Anterior cingulate cortex (tissue), 58 donors: ENCODE results near the gene RAC3.

Experiments
- DNase-seq, 58 donors: peaks; one replicate each; lab custom pipeline; 2025; lab: John Stamatoyannopoulos, UW

RAC3 gene

GRCh38 chr17:82037092-82037888 lies 5.8 kb downstream of the RAC3 start, which contains the start of gene DCXR:
Gene DCXR, minus strand, starts transcription at chr17:82037697. Its CDS starts 15 bp downstream, at chr17:82037682.
- DNase-seq, result peak; percentile 60 to 98 (median 94)

GRCh38 chr17:82037889-82038195 lies 6.4 kb downstream of the RAC3 start:
- DNase-seq, result peak in 1 of 58 donors; percentile 49

GRCh38 chr17:82038796-82039409 lies 7.4 kb downstream of the RAC3 start:
- DNase-seq, result peak in 1 of 58 donors; percentile 28

GRCh38 chr17:82039695-82040299 lies 8.3 kb downstream of the RAC3 start:
- DNase-seq, result no peak

GRCh38 chr17:82041144-82041814 lies 9.8 kb downstream of the RAC3 start:
- DNase-seq, result no peak

- no peak for DNase-seq
Measured at GRCh38 chr17:82042649-82043048, 11.2 kb downstream of the RAC3 start.

GRCh38 chr17:82043507-82043906 lies 12.0 kb downstream of the RAC3 start:
- no peak for DNase-seq

- DNase-seq, result no peak
Measured at GRCh38 chr17:82045936-82046484, 14.5 kb downstream of the RAC3 start.

- no peak for DNase-seq
Measured at GRCh38 chr17:82046903-82047302, 15.4 kb downstream of the RAC3 start.

GRCh38 chr17:82047379-82047778 lies 15.9 kb downstream of the RAC3 start:
- DNase-seq, result no peak

- DNase-seq, result no peak
Measured at GRCh38 chr17:82047914-82048570, 16.6 kb downstream of the RAC3 start.

GRCh38 chr17:82048571-82048971 lies 17.1 kb downstream of the RAC3 start:
- no peak for DNase-seq

- DNase-seq, result no peak
Measured at GRCh38 chr17:82049106-82049505, 17.6 kb downstream of the RAC3 start.

- no peak for DNase-seq
Measured at GRCh38 chr17:82049521-82049971, 18.1 kb downstream of the RAC3 start.

GRCh38 chr17:82050152-82050760 lies 18.8 kb downstream of the RAC3 start:
- no peak for DNase-seq

GRCh38 chr17:82050761-82051641 lies 19.5 kb downstream of the RAC3 start:
- DNase-seq, result no peak

- DNase-seq, result peak in 54 of 58 donors; percentile 12 to 79 (median 60)
Measured at GRCh38 chr17:82051776-82052637, 20.5 kb downstream of the RAC3 start, which contains the start of the genes GPS1 and RFNG. Gene GPS1, plus strand, starts transcription at chr17:82051898. Its CDS starts 34 bp downstream, at chr17:82051932. Gene RFNG, minus strand, starts transcription at chr17:82051811. Its CDS starts 45 bp downstream, at chr17:82051766.
